Immature natural killer cell (primary cell): ENCODE results near the gene BCAP31. TPM values are rescaled to one million over a fixed set of nuclear protein-coding genes. Genes with fewer than 3 reads are reported as not detected.
"Not testable (repeated sequence)": the region's sequence is repeated elsewhere in the genome, so short reads cannot be mapped to it uniquely, and the experiment has no call there.

Source experiments
- DNase-seq, 3 donors: peaks; one replicate each; pipeline ENCODE4 v3.0.0; 2022; ENCODE audit warnings: mixed read lengths in 1 of 3
- H3K27ac Mint-ChIP-seq, 6 donors: one replicate each; pipeline ENCODE4 v1.8.0; 2020; ENCODE audit warnings: mixed read lengths in 6 of 6, mild to moderate bottlenecking in 5 of 6, inconsistent platforms in 4 of 6, moderate library complexity in 3 of 6
- H3K27me3 Mint-ChIP-seq, 3 donors: one replicate each; pipeline ENCODE4 v1.8.0; 2020 to 2021; ENCODE audit warnings: low read depth in 3 of 3, mild to moderate bottlenecking in 3 of 3, mixed read lengths in 3 of 3, moderate library complexity in 3 of 3, inconsistent platforms in 1 of 3
- H3K36me3 Mint-ChIP-seq, 3 donors: one replicate each; pipeline ENCODE4 v1.8.0; 2020; ENCODE audit warnings: mixed read lengths in 3 of 3, inconsistent platforms in 2 of 3, mild to moderate bottlenecking in 2 of 3
- H3K4me1 Mint-ChIP-seq, 2 donors: one replicate each; pipeline ENCODE4 v1.8.0; 2020; ENCODE audit warnings: inconsistent platforms in 2 of 2, mild to moderate bottlenecking in 2 of 2, mixed read lengths in 2 of 2, moderate library complexity in 1 of 2
- H3K4me3 Mint-ChIP-seq, 5 donors: one replicate each; pipeline ENCODE4 v1.8.0; 2020; ENCODE audit warnings: mild to moderate bottlenecking in 5 of 5, mixed read lengths in 5 of 5, inconsistent platforms in 3 of 5, moderate library complexity in 3 of 5
- H3K9me3 Mint-ChIP-seq, 6 donors: one replicate each; pipeline ENCODE4 v1.8.0; 2020; ENCODE audit warnings: mild to moderate bottlenecking in 6 of 6, mixed read lengths in 6 of 6, inconsistent platforms in 4 of 6, moderate library complexity in 3 of 6
- polyA plus RNA-seq, 3 donors: library from polyadenylated mRNA; unstranded; fragments of 300-500 nt; fragmentation: Illumina TruSeq; gene quantifications; one replicate each; pipeline ENCODE4 v1.2.3, GENCODE V29; 2021

BCAP31 gene
- polyA plus RNA-seq, 3 donors from 2014 or later, result 367 to 491 (median 373) TPM

GRCh38 chrX:153704631-153705402, 19.4 kb downstream of the BCAP31 start:
- H3K36me3 Mint-ChIP-seq, H3K27ac Mint-ChIP-seq, DNase-seq, H3K9me3 Mint-ChIP-seq, H3K27me3 Mint-ChIP-seq, H3K4me1 Mint-ChIP-seq, H3K4me3 Mint-ChIP-seq: not testable (repeated sequence)

GRCh38 chrX:153704021-153704526, 20.1 kb downstream of the BCAP31 start:
- H3K36me3 Mint-ChIP-seq, result peaks cover 0 to 3% (median 0%) of the 10 kb centered on the region in 3 donors
- H3K4me1 Mint-ChIP-seq, result peaks cover 0 to 3% of the 10 kb centered on the region in 2 donors

GRCh38 chrX:153703036-153703370, 21.2 kb downstream of the BCAP31 start:
- H3K4me1 Mint-ChIP-seq, result peaks cover 0 to 3% of the 10 kb centered on the region in 2 donors
- H3K27ac Mint-ChIP-seq, result no peak overlapping the region
- no peak overlapping the region for H3K4me3 Mint-ChIP-seq
- peaks cover 0 to 3% (median 0%) of the 10 kb centered on the region in 3 donors for H3K36me3 Mint-ChIP-seq
- no peak for DNase-seq
- no peaks in the 10 kb centered on the region for H3K9me3 Mint-ChIP-seq
- peaks cover 0 to 2% (median 2%) of the 10 kb centered on the region in 3 donors for H3K27me3 Mint-ChIP-seq

More at GRCh38 chrX:153704021-153704526, 20.1 kb downstream of the BCAP31 start:
- Mint-ChIP-seq H3K27me3 (peaks cover 0 to 2% (median 2%) of the 10 kb centered on the region in 3 donors), H3K4me3 (no peak overlapping the region), H3K9me3 (no peaks in the 10 kb centered on the region), H3K27ac (no peak overlapping the region)
- DNase-seq, result no peak

GRCh38 chrX:153702336-153703035, 21.7 kb downstream of the BCAP31 start:
- Mint-ChIP-seq H3K36me3 (peaks cover 0 to 8% (median 0%) of the 10 kb centered on the region in 3 donors), H3K4me1 (peaks cover 0 to 3% of the 10 kb centered on the region in 2 donors), H3K27ac (no peak overlapping the region), H3K4me3 (no peak overlapping the region), H3K27me3 (peaks cover 0 to 2% (median 2%) of the 10 kb centered on the region in 3 donors), H3K9me3 (no peaks in the 10 kb centered on the region)
- no peak for DNase-seq

- no peaks in the 10 kb centered on the region for H3K9me3 Mint-ChIP-seq
- DNase-seq, result no peak
- H3K36me3 Mint-ChIP-seq, result peaks cover 0 to 13% (median 0%) of the 10 kb centered on the region in 3 donors
- H3K4me3 Mint-ChIP-seq, result no peak overlapping the region
- H3K27ac Mint-ChIP-seq, result no peak overlapping the region
- peaks cover 0 to 3% of the 10 kb centered on the region in 2 donors for H3K4me1 Mint-ChIP-seq
- peaks cover 0 to 2% (median 2%) of the 10 kb centered on the region in 3 donors for H3K27me3 Mint-ChIP-seq
Observed at GRCh38 chrX:153701706-153702105, 22.5 kb downstream of the BCAP31 start.

- no peaks in the 10 kb centered on the region for H3K9me3 Mint-ChIP-seq
- no peaks in the 10 kb centered on the region for H3K4me1 Mint-ChIP-seq
- no peak overlapping the region for H3K4me3 Mint-ChIP-seq
- no peak for DNase-seq
- no peak overlapping the region for H3K27ac Mint-ChIP-seq
- peaks cover 0 to 2% (median 2%) of the 10 kb centered on the region in 3 donors for H3K27me3 Mint-ChIP-seq
- peaks cover 0 to 13% (median 0%) of the 10 kb centered on the region in 3 donors for H3K36me3 Mint-ChIP-seq
Observed at GRCh38 chrX:153700967-153701366, 23.2 kb downstream of the BCAP31 start.

GRCh38 chrX:153700376-153700945, 23.7 kb downstream of the BCAP31 start:
- Mint-ChIP-seq H3K4me3 (no peak overlapping the region), H3K36me3 (peaks cover 0 to 13% (median 0%) of the 10 kb centered on the region in 3 donors), H3K9me3 (no peaks in the 10 kb centered on the region), H3K4me1 (no peaks in the 10 kb centered on the region), H3K27ac (no peak overlapping the region), H3K27me3 (peaks cover 0 to 2% (median 2%) of the 10 kb centered on the region in 3 donors)
- no peak for DNase-seq

- H3K27me3 Mint-ChIP-seq, H3K4me3 Mint-ChIP-seq, DNase-seq, H3K27ac Mint-ChIP-seq, H3K9me3 Mint-ChIP-seq, H3K4me1 Mint-ChIP-seq: not testable (repeated sequence)
- H3K36me3 Mint-ChIP-seq, result peaks cover 0 to 13% (median 0%) of the 10 kb centered on the region in 3 donors
Observed at GRCh38 chrX:153699784-153700371, 24.3 kb downstream of the BCAP31 start.

GRCh38 chrX:153699210-153699783, 24.9 kb downstream of the BCAP31 start:
- H3K27me3 Mint-ChIP-seq, H3K27ac Mint-ChIP-seq, DNase-seq: not testable (repeated sequence)

GRCh38 chrX:153697924-153698865, 26.0 kb downstream of the BCAP31 start:
- Mint-ChIP-seq H3K4me3 (no peak overlapping the region), H3K4me1 (no peaks in the 10 kb centered on the region), H3K36me3 (peaks cover 0 to 13% (median 0%) of the 10 kb centered on the region in 3 donors), H3K9me3 (no peaks in the 10 kb centered on the region), H3K27me3 (peaks cover 1 to 4% (median 2%) of the 10 kb centered on the region in 3 donors), H3K27ac (peak overlapping the region in 1 of 6 donors; percentile 1)
- no peak for DNase-seq

More at GRCh38 chrX:153699210-153699783, 24.9 kb downstream of the BCAP31 start:
- H3K4me3 Mint-ChIP-seq, H3K4me1 Mint-ChIP-seq, H3K9me3 Mint-ChIP-seq: not testable (repeated sequence)
- H3K36me3 Mint-ChIP-seq, result peaks cover 0 to 13% (median 0%) of the 10 kb centered on the region in 3 donors

- H3K36me3 Mint-ChIP-seq, result peaks cover 0 to 13% (median 0%) of the 10 kb centered on the region in 3 donors
- H3K27ac Mint-ChIP-seq, result peak overlapping the region in 1 of 6 donors; percentile 28
- not testable (repeated sequence) for H3K27me3 Mint-ChIP-seq, H3K9me3 Mint-ChIP-seq, H3K4me1 Mint-ChIP-seq, DNase-seq, H3K4me3 Mint-ChIP-seq
Observed at GRCh38 chrX:153696986-153697722, 27.0 kb downstream of the BCAP31 start.

- not testable (repeated sequence) for H3K27me3 Mint-ChIP-seq, DNase-seq, H3K4me3 Mint-ChIP-seq, H3K9me3 Mint-ChIP-seq, H3K27ac Mint-ChIP-seq, H3K4me1 Mint-ChIP-seq
- peaks cover 0 to 13% (median 0%) of the 10 kb centered on the region in 3 donors for H3K36me3 Mint-ChIP-seq
Observed at GRCh38 chrX:153696538-153696937, 27.6 kb downstream of the BCAP31 start.
